Erythroblast (primary cell): Measurements from ENCODE around the gene POLDIP2.

ENCODE experiments used
- GATA1 ChIP-seq: IDR thresholded peaks from 2 replicates; pipeline ENCODE4 v1.6.1; 2011; ENCODE audit warnings: low read depth, mild to moderate bottlenecking, control low read depth, low read length, moderate library complexity
- POLR2A ChIP-seq: IDR thresholded peaks from 2 replicates; pipeline ENCODE4 v1.6.1; 2011; ENCODE audit warnings: mild to moderate bottlenecking, low read length

- no peak for TF ChIP-seq POLR2A
- TF ChIP-seq GATA1, result no peak
These were observed 32.1 kb downstream of the POLDIP2 start for GRCh38 chr17:28325211-28325610.
